ENCODE measurements around the gene RPL35A. TPM values are rescaled to one million over a fixed set of nuclear protein-coding genes. Genes with fewer than 3 reads are reported as not detected.

Gene RPL35A
- total RNA-seq, 1 donor from 2014 or later, result 598 TPM

GRCh38 chr3:197997936-197998335 is 47.9 kb downstream of the RPL35A start:
- no peak for DNase-seq (ENCODE audit: low read depth in 2 of 2)

Other genes with a start within 250 kb of the RPL35A start
- 5.2 and 6.7 TPM in 2 replicates for gene RUBCN, start 213.3 kb upstream of the RPL35A start, total RNA-seq
- 34.0 and 51.8 TPM in 2 replicates for gene FYTTD1, start 200.3 kb upstream of the RPL35A start, total RNA-seq
- 30.9 and 77.0 TPM in 2 replicates for gene LRCH3, start 158.9 kb upstream of the RPL35A start, total RNA-seq
- 1.1 and 2.6 TPM in 2 replicates for gene LMLN, start 10.0 kb downstream of the RPL35A start, total RNA-seq

All from lung microvascular endothelial cell (primary cell).